IPS DF 4.7 (cell line): ENCODE measurements around the gene UQCRC1.

Experiments
- DNase-seq: peaks from one replicate; pipeline ENCODE4 v3.0.0-alpha.2; 2013; ENCODE audit warnings: low spot score; ENCODE audit errors: extremely low read depth

UQCRC1 gene

DNA sequence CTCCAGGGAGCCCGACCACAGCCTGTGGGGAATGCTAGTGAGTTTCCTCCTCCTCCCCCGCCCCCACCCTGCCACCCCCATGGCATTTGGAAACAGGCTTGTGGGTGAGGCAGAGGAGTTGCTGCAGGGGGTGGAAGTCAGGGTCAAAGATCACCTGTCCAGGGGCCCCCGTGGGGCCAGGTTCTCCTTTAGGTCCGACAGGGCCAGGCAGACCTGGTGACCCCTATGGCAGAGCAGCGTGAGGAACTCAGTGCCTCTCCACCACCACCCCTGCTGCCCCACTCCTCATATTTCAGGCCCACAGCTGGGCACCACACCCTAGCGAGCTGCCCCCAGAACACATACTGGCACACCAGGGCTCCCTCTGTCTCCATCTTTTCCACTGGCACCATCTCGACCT, 36.9 kb downstream of the UQCRC1 start:
- DNase-seq: no peak

DNA sequence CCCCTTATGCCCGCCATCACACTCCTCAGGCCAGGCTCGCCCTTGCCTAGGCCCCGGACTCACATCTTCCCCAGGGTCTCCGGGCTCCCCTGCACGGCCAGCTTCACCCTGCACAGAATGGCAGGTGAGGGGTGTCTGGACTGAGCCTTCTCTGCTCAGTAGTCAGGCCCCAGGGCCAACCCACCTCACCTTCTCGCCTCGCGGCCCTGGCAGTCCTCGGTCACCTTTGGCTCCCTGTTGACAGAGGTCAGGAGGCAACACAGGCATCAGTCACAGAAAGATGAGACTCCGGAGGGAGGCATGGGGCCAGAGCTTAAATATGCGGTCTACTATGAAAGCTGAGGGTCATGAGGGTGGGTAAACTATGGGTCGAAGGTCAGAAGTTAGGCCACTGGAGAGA, 37.5 kb downstream of the UQCRC1 start:
- no peak for DNase-seq

- DNase-seq: no peak
Observed at GRCh38 chr3:48569808-48570450, 39.5 kb downstream of the UQCRC1 start.

- no peak for DNase-seq
Observed at GRCh38 chr3:48569400-48569799, 40.0 kb downstream of the UQCRC1 start.

- no peak for DNase-seq
Observed at GRCh38 chr3:48568476-48568875, 41.0 kb downstream of the UQCRC1 start.

- no peak for DNase-seq
Observed at GRCh38 chr3:48567500-48567899, 41.9 kb downstream of the UQCRC1 start.

DNA sequence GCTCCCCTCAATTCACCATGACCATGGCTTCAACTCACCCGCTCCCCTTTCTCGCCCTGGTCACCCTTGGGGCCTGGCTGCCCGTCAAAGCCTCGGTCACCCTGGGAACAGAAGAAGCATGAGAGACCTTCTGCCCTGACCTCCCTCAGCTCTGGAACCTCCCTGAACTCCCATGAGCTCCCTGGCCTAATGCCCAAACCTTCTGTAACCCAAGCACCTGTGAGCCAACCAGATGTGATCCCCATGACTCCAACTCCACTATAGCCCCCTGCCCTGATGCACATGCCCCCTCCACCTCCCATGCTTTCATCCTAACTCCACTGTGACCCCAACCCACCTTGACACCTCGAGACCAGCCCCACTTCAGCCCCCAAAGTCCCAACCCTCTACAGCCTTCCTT, 42.4 kb downstream of the UQCRC1 start:
- no peak for DNase-seq

- DNase-seq: no peak
Observed at GRCh38 chr3:48566401-48566760, 43.1 kb downstream of the UQCRC1 start.

DNA sequence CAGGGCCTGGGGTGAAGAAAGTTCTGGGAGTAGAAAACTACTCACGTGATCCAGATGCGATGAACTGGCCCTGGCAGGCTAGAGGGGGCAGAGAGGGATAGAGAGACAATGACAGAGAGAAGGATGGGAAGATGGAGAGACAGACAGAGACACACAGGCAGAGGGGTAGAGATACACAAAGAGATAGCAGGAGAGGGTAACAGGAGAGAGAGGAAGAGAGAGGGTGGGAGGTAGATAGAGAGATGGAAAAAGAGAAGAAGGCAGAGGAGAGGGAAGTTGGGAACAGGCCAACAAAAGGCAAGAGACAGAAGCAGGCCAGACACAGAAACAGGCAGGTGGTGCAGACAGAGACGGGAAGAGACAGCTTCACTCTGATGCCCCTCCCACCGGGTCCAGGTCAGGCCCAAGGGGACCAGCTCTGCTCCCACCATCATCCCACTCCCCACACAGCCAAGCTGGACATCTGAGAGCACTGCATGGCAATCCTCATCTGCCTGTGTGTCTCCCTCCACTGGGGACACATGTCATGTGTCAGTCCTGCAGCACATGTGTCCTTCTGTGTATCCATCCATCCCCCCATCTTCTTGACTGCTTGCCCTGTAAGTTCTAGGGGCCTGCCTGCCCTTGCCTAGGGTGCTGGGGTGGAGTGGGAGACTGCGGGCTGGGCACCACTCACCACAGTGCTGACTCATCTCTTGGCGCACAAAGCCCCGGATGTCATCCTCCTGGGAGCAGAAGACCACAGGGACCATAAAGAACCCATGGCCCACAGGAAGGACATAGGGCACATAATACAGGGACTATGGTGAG, 43.6 kb downstream of the UQCRC1 start:
- DNase-seq: no peak

DNA sequence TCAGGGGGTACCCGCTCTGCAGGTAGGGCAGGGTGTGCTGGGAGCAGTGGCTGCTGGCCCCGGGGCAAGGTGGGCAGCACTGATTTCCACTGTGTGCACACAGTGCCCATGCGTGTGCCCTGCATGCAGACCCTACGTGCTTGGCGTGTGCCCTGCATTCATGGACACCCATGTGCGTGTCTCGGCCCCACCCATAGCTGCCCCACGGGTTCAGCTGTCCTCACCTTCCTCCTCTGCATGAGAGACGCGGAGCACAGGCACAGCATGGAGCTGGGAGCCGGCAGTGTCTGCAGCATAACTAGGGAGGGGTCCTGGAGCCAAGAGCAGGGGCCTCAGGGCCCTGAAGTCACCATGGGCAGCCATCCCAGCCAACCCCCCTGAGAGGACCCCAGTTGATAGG, 44.3 kb downstream of the UQCRC1 start:
- no peak for DNase-seq

DNA sequence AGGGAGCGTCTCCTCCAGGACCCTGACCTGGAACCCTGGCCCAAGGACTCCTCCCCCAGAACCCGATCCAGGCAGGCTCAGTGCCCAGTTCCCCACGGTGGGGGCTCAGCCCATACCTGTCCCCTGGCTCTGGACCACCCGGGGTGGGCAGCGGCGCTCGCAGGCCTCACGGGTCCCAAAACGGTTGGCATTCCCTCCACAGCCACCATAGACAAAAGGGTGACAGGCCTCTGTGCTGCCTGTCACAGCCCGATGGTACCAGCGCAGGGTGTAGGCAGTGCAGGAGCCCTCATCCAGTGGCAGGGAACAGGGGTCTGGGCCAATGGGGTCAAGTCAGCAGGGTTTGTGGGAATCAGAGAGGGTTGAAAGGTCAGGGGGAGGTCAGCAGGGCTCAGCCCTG, 44.8 kb downstream of the UQCRC1 start:
- DNase-seq: no peak

GRCh38 chr3:48564022-48564421, 45.4 kb downstream of the UQCRC1 start:
- DNase-seq: no peak

DNA sequence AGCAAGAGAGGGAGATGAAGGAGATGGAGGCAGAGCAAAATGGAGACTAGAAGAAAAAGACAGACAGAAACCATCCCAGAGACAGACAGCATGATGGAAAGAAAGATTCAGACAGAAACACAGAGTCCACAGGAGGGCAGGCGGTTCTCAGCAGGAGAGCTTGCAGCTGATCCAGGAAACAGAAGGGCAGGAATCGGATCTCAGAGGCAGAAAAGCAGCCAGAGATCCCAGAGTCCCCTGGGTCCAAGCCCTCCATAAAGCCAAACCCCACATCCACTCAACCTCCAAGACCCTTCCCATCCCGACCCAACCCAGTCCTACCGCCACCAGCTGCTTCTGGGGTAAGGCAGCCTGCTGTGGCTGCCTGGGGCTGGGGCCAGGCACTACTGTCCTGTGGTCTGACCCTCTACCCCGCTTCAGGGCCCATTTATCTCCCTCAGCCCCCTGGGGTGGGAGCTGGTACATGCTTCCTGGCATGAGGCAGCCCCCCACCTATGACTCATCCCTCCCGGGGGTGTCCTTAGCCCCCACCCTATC, 46.0 kb downstream of the UQCRC1 start, which contains the start of gene UCN2:
TSS of gene UCN2 (minus strand) at position 400 of the 537 bp plus-strand sequence. CDS start 657 bp downstream, outside the sequence.
- no peak for DNase-seq

DNA sequence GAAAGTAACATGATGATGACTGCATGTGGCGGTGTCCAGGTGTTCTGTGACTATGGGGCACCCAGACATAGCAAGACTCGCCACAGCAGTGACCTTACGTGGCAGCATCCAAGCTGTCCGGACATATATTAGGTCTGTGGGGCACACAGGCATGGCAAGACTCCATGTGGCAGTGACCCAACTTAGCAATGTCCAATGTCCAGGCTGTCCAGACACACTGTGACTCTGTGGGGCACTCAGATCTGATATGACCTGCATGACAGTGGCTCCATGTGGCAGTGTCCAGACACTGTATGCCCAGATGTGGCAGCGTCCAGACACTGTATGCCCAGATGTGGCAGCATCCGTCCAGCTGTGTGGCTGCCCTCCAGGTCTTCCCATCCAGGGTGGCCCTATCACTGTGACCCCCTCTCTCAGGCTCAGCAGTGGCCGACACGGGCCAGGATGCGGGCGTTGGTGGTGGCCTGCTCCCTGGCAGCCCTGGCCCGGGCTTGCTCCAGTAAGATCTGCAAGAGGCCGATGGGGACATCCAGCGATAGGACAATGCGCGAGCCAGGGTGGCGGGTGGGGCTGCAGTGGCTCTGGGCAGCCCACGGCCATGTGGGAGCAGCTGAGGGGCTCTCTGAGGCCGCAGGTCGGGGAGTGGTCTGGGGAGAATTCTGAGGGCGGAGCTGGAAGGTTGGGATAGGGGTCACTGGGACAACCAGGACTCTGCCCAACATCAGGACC, 46.9 kb downstream of the UQCRC1 start:
- no peak for DNase-seq

- no peak for DNase-seq
Observed at GRCh38 chr3:48561045-48561736, 48.3 kb downstream of the UQCRC1 start.

- no peak for DNase-seq
Observed at GRCh38 chr3:48560648-48561018, 48.8 kb downstream of the UQCRC1 start.

DNA sequence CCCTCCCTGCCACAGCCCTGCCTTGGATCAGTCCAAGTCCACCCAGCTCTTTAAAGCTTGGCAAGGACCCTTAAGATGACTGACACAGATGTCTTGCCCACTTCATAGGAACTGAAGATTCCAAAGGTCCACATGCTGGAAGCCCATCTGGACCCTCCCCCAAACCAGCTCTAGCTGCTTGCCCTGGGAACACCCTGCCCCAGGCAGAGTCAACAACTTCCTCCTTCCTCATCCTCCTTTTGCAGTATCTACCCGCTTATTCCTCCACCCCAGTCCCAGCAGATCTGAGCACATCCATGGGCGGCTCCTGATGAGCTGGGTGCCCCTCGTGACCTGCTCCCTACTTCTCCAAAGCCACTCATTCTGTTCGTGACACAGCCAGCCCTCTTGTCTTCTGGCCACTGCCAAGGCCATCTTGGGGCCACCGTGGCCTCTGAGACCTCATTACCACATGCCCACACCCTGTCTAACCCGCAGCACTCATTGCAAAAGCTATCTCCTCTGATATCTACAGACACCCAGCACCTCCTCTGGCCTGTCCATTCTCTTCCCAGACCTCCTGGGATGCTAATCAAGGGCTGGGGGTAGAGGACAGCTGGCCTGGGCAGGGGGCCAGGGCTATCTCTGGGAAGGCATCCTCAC, 50.8 kb downstream of the UQCRC1 start:
- DNase-seq: no peak

DNA sequence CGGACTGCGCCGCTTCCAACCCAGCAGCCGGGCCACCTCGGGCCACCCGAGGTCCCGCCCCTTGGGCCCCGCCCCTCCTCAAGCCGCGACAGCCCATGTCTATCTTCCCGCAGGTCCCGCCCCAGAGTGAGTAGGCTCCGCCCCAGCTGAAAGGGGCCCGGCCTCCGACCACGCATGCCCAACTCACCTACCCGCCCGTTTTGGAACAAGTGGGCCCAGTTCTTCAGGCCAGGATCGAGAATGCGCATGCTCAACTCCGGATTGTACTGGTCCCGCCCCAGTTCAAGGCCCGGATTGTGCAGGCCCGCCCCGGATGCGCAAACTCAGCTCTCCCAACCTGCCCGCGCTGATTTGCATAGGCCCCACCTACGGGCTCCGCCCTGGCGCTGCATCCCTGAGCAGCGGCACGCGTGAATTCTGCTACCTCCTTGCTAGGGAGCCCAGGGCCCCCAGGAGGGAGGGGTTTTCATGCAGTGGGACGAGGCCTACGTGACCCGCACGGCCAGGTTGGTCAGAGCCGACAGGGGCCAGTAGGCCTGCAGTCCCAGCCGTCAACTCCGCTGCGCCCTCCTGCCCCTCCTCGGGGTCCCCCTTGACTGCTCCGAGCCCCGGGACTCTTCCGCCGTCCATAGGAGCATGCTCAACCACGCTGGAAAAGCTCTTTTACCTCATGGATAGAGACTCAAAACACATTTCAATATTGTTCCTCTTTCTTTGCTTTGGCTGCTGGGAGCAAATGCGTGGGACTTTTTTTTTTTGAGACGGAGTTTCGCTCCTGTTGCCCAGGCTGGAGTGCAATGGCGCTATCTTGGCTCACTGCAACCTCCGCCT, 52.4 kb downstream of the UQCRC1 start, which contains the start of gene PFKFB4:
TSS of gene PFKFB4 (minus strand) at position 8 of the 831 bp plus-strand sequence. CDS start 26 bp downstream, outside the sequence.
- peak; percentile 96 for DNase-seq

- no peak for DNase-seq
Observed at GRCh38 chr3:48555949-48556795, 53.3 kb downstream of the UQCRC1 start.
